A673 (cell line): ENCODE data around the gene NFASC. TPM values are rescaled to one million over a fixed set of nuclear protein-coding genes. Genes with fewer than 3 reads are reported as not detected.

Experiments
- BruUV-seq: library from RNA; stranded (reverse); fragments of 400-500 nt; replicated peaks from 2 replicates; lab custom pipeline; 2021; lab: Mats Ljungman, UMichigan
- CTCF ChIA-PET: fragments of 300-600 bp; sonication (Branson Sonifier 250); formaldehyde crosslinking; loops from one replicate; lab custom pipeline; 2022; ENCODE audit warnings: antibody characterized with exemption; lab: Charles Lee
- POLR2A ChIA-PET: fragments of 300-600 bp; sonication (Branson Sonifier 250); formaldehyde crosslinking; loops from one replicate; lab custom pipeline; 2022; ENCODE audit warnings: antibody characterized with exemption; ENCODE audit not compliant: low non-redundant PET; lab: Charles Lee
- DNase-seq: peaks from one replicate; pipeline ENCODE4 v3.0.0-alpha.2; 2015; ENCODE audit warnings: low spot score
- H3K27ac ChIP-seq: fragments of 200-600 bp; sonication (generic); 2 replicates; pipeline ENCODE4 v1.5.1; 2016; ENCODE audit warnings: mixed run types, low read depth, mild to moderate bottlenecking, mixed read lengths, antibody characterized with exemption, low read length; ENCODE audit not compliant: poor library complexity, severe bottlenecking
- H3K27me3 ChIP-seq: fragments of 200-600 bp; sonication (generic); replicated peaks from 2 replicates; pipeline ENCODE4 v1.6.1; 2017; ENCODE audit warnings: mixed run types, low read depth, mild to moderate bottlenecking, mixed read lengths, antibody characterized with exemption, low read length; ENCODE audit not compliant: insufficient read depth, poor library complexity
- H3K36me3 ChIP-seq: fragments of 200-600 bp; sonication (generic); 2 replicates; pipeline ENCODE4 v1.6.1; 2016; ENCODE audit warnings: mixed run types, mild to moderate bottlenecking, mixed read lengths, antibody characterized with exemption, low read length; ENCODE audit not compliant: insufficient read depth, poor library complexity, severe bottlenecking
- H3K4me1 ChIP-seq: fragments of 200-600 bp; sonication (generic); 2 replicates; pipeline ENCODE4 v1.6.1; 2017; ENCODE audit warnings: mixed run types, mild to moderate bottlenecking, mixed read lengths, antibody characterized with exemption, low read length; ENCODE audit not compliant: insufficient read depth, poor library complexity, severe bottlenecking
- H3K4me3 ChIP-seq: fragments of 200-600 bp; sonication (generic); 2 replicates; pipeline ENCODE4 v1.5.1; 2016; ENCODE audit warnings: low read depth, mixed run types, mild to moderate bottlenecking, mixed read lengths, low read length; ENCODE audit not compliant: poor library complexity, severe bottlenecking
- H3K9me3 ChIP-seq: fragments of 200-600 bp; sonication (generic); 2 replicates; pipeline ENCODE4 v1.6.1; 2016; ENCODE audit warnings: mixed run types, low read depth, mild to moderate bottlenecking, mixed read lengths, antibody characterized with exemption, low read length; ENCODE audit not compliant: poor library complexity, severe bottlenecking
- EZH2 ChIP-seq: fragments of 200-600 bp; sonication (generic); IDR thresholded peaks from 2 replicates; pipeline ENCODE4 v1.6.1; 2017; ENCODE audit warnings: borderline replicate concordance, low read depth, mild to moderate bottlenecking, mixed read lengths, antibody characterized with exemption, low read length; ENCODE audit not compliant: poor library complexity, severe bottlenecking
- intact Hi-C: fragments of 100-400 bp; cut with micrococcal nuclease; formaldehyde crosslinking; loops from one replicate; pipeline ENCODE4 v1.10.0; 2022; ENCODE audit not compliant: unreplicated experiment
- total RNA-seq: library from RNA; stranded (reverse); gene quantifications from 2 replicates; pipeline ENCODE4 v1.2.3, GENCODE V29; 2021
- TF ChIP-seq, protein P1 (sequence below): fragments of 300-800, 200-600 bp; sonication (generic); conservative IDR thresholded peaks from 2 replicates; pipeline ENCODE4 v1.5.1; 2017; ENCODE audit warnings: low read depth, mild to moderate bottlenecking, antibody characterized with exemption, low read length, moderate library complexity, mixed read lengths

NFASC gene
- total RNA-seq, 1 experiment from 2014 or later, result 0.24 TPM

DNA sequence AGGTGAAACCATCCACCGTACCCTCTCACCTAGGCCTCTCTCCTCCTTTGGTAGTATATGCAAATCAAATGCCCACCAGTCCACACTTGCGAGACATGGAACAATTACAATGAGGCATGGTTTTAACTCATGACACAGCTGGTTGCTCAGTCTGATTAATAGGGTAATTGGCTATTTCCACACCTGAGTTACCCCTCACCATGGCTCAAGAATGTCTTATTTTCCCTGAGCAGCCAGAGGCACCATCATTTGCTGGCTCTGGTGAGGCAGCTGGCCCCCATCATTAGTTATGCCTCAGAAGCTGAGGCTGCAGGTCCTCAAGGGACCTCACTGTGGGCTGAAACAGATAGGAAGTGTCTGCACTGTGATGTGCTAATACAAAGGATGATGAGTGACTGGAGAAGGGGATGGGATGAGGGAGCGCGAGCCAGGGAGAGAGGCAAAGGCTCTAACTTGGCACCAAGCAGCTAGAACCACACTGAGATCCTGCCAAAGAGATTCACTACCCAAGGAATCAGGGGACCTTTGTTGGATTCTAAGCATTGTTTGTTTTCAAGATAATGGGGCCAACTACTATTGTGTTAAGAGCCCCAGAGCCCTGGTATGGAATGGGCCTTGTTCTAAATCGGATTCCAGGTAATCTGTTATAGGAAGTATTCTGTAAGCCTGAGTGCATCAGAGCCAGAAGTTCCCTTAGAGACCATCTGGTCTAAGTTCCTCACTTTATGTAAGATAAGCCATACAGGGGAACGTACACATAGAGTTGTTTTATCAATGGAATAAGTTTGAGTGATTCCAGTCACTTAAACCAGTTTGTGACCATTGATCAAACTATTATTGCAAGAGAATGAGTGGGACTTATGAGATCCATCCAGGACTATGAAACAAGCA lies 92.3 kb downstream of the NFASC start:
- DNase-seq, result no peak
- Histone ChIP-seq H3K4me1 (no peaks in the 10 kb centered on the region), H3K4me3 (no peak overlapping the region), H3K36me3 (no peaks in the 10 kb centered on the region), H3K27ac (no peak overlapping the region), H3K9me3 (no peaks in the 10 kb centered on the region), H3K27me3 (peaks cover 55% of the 10 kb centered on the region)
- POLR2A ChIA-PET, result no interaction called here
- intact Hi-C loops, result no loop called here
- TF ChIP-seq, protein P1, sequence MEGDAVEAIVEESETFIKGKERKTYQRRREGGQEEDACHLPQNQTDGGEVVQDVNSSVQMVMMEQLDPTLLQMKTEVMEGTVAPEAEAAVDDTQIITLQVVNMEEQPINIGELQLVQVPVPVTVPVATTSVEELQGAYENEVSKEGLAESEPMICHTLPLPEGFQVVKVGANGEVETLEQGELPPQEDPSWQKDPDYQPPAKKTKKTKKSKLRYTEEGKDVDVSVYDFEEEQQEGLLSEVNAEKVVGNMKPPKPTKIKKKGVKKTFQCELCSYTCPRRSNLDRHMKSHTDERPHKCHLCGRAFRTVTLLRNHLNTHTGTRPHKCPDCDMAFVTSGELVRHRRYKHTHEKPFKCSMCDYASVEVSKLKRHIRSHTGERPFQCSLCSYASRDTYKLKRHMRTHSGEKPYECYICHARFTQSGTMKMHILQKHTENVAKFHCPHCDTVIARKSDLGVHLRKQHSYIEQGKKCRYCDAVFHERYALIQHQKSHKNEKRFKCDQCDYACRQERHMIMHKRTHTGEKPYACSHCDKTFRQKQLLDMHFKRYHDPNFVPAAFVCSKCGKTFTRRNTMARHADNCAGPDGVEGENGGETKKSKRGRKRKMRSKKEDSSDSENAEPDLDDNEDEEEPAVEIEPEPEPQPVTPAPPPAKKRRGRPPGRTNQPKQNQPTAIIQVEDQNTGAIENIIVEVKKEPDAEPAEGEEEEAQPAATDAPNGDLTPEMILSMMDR, result no peak
- TF ChIP-seq EZH2, result no peak
- no TSS peak for BruUV-seq
- CTCF ChIA-PET, result no interaction called here

DNA sequence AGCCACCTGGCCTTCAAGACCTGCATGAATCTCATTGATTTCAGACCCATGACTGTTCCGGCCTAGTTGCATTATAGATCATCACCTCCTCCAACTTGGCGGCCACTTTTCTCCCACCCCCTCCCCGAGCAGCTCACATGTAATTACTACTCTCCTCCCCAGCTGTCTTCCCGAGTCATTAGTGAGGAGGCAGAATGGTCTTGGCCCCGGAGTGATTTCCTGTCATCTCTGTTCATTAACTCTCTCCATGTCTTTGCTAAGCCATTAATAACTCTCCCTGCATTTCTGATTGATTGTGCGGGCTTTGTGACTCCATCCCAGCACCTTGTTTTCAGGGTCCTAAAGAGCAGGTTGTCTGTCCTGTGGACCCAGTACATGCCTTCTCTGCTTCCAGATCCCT lies 96.8 kb downstream of the NFASC start:
- Histone ChIP-seq H3K27ac (no peak overlapping the region), H3K9me3 (no peaks in the 10 kb centered on the region), H3K4me1 (no peaks in the 10 kb centered on the region), H3K27me3 (peaks cover 30% of the 10 kb centered on the region), H3K36me3 (no peaks in the 10 kb centered on the region), H3K4me3 (no peak overlapping the region)
- intact Hi-C loops, result no loop called here
- BruUV-seq, result no TSS peak
- no peak for DNase-seq
- CTCF ChIA-PET, result no interaction called here
- TF ChIP-seq EZH2, result no peak
- POLR2A ChIA-PET, result no interaction called here

DNA sequence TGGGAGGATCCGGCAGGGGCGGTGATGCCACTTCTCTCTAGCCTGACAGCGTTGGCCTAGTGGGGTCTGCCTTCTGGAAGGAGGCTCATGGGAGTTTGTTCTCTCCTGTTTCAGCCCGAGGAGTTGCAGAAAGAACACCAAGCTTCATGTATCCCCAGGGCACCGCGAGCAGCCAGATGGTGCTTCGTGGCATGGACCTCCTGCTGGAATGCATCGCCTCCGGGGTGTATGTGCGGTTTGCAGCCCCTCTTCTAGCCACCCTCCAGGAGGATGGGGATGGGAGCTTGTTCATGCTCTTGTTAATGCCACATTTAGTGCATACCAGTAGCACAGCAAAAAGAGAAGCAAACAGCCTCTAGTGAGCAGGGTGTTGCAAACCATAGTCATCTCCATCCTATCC lies 97.5 kb downstream of the NFASC start:
- no peak for DNase-seq
- H3K4me1 ChIP-seq, result no peaks in the 10 kb centered on the region
- H3K27me3 ChIP-seq, result peaks cover 29% of the 10 kb centered on the region
- intact Hi-C loops, result no loop called here
- H3K27ac ChIP-seq, result no peak overlapping the region
- no TSS peak for BruUV-seq
- no peak for TF ChIP-seq EZH2
- TF ChIP-seq, protein P1, result no peak
- ChIA-PET POLR2A (no interaction called here), CTCF (no interaction called here)
- no peak overlapping the region for H3K4me3 ChIP-seq
- no peaks in the 10 kb centered on the region for H3K9me3 ChIP-seq
- H3K36me3 ChIP-seq, result no peaks in the 10 kb centered on the region
